ENCODE data around the gene IARS1. TPM values are rescaled to one million over a fixed set of nuclear protein-coding genes. Genes with fewer than 3 reads are reported as not detected.

Gene IARS1
- 31.5 TPM for total RNA-seq

DNA sequence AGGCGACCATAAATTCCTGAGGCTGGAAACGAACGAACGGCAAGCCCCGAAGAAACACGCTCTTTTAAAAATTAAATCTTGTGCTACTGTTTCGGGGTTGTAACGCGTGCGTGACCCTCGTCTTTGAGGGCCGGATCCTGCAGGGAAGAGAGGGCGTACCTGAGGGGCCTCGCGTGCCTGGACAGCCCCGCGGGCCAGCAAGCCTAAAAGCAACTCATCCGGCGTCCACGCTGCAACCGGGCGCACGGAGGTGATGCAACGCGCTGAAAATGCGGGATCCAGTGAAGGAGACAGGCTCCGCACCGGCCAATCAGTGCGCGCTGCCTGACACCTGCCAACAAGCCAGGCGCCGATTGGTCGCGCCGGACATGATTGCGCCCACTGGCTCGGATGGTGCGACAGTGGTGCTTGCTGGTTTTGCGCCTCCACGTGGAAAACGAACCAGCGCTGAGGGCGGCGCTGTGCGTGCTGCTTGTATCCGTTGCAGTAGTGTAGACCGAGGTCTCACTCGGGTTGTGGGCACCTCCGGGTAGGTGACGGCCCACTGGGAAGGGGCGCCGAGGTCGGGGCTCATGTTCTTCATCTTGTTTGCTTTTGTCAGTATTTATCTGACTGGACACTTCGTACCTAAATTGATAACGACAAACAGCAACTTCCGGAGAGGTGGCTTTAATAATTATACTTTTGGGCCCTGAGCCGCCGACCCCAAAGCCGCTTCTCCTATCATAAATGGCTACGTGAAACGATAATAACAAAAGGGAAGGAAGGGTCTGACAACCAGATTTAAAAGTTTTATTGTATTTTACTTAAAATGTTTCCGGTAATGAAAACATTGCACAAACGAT is at the start of gene IARS1:
Gene IARS1 (minus strand): TSS at position 246 of the 845 bp plus-strand sequence. CDS start 4,278 bp downstream, outside the sequence.
- DNase-seq (ENCODE audit: low spot score) = peak; percentile 100
- ATAC-seq = peak; percentile 98

DNA sequence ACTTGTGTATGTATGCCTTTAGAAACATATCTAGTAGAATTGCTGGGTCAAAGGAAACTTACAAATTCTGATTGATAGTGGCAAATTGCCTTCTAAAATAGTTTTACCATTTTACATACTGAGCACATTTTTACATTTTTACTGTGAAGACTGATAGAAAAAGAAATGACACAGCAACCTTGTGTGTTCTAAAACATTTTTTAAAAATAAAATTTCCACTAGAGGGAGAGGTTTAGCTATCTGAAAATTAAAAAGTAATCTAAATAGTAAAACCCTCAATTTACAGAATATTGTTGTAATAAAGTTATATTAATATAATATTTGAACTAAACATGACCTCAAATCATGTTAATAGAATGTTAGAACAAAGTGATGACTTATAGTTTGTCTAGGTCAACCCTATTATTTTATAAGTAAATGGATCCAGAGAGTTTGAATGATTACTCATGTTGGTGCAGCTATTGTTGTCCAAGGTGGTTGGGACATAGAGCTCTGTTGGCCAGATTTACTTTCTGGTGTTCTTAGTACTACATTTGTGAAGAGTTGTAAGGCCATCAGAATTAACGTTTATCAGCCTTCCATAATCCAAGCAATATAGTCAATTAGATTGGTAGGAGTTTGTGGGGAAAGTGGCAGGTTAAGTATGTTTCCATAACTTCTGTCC is 49.5 kb upstream of the IARS1 start:
- no peak for ATAC-seq
- DNase-seq (ENCODE audit: low spot score) = no peak

DNA sequence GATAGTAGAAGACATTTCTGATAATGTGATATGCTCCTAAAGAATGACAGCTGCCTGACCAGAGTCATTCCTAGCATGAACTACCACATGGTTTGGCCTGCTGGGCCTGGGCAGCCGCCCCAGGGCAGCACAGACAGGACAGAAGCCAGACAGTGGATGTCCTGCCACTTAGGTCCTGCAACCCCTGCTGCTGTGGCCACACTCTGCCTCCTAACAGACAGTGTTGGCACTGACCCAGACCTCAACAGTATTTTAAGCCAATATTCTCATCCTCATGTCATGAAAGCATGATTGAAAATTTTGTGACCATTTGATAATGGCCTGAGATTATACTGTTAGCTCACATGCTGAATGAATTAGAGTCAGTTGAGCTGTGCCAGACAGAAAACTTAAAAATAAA is 48.1 kb upstream of the IARS1 start:
- DNase-seq (ENCODE audit: low spot score) (no peak), ATAC-seq (no peak)

DNA sequence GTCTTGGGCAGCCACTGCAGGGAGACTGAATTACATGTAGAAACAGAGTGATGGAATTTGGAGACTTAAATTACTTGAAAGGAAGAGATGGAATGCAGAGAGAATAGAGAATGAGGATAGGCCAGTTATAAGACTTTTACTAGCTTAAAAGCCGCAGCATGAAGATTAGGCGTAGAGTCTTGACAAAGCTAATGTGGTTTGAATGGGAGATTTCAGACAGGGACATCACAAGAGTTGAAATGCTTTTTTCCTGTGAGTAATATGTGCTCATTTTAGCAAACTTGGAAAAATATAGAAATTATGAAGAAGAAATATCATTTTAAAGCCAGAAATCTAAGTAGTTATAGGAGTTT is 39.8 kb upstream of the IARS1 start:
- no peak for ATAC-seq
- DNase-seq (ENCODE audit: low spot score) = no peak

DNA sequence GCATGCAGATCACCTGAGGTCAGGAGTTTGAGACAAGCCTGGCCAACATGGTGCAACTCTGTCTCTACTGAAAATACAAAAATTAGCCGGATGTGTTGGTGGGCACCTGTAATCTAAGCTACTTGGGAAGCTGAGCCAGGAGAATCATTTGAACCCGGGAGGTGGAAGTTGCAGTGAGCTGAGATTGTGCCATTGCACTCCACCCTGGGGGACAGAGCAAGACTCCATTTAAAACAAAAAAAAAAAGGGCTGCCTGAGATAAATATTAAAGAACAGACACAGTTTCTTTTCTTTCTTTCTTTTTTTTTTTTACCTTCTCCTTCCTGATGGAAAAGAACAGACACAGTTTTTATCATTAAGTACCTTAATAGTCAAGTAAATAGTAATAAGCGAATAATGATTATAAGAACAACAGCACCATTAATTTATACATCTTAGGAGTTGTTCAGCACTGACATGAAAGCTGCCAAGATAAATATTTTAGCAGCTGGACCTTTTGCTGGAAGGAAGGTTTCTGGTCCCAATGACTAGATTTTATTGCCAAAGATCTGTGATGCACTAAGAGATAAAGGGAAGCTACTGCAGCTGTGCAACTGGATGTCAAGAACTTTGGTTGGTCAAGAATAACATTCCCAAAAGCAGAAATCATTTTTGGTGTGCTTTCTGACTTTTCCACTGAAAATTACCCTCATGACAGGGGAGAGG is 39.2 kb upstream of the IARS1 start:
- DNase-seq (ENCODE audit: low spot score) = no peak

DNA sequence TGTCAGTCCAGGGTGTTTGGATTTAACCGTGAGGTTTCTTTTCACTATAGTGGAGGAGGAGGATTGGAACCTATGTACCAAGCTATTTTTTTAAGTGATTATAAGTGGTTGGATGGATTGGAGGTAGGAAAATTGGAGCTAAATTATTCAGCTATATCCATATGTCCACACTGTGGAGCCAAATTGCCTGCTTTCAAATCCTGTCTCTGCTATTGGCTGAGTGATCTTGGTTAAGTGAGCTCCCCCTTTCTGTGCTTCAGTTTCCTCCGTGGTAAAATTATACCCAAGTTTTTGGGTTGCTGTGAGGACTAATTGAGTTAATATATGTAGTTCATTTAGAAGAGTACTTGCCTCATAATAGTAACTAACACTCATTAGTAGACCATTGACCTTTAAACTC is 34.7 kb upstream of the IARS1 start:
- ATAC-seq (no peak), DNase-seq (ENCODE audit: low spot score) (no peak)

More for the DNA sequence above, 39.2 kb upstream of the IARS1 start:
- no peak for ATAC-seq

DNA sequence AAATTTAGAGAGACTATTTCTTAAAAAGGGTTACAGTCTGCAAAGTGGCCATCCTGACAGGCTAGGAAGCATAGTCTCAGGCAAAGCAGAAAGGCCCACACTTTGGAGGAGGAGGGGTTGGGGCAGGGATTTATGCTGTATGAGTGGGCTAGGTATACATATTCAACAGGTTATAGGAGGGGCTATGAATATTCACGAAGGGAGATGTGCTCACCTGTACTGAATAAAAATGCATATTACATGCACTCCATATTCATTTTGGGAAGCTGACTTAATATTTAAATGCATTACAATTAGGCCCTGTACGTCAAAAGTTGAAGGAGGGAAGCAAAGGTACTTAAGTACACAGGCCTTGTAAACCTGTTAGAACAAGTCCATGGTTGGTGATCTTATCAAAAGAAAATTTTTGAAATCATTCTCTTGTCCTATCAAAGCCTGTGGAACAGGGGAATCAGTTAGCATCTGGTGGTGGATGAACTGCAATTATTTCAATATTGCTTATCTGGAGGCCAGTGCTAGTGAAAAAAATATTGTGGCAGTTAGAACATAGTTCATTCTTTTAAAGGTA is 33.9 kb upstream of the IARS1 start:
- ATAC-seq (no peak), DNase-seq (ENCODE audit: low spot score) (no peak)

DNA sequence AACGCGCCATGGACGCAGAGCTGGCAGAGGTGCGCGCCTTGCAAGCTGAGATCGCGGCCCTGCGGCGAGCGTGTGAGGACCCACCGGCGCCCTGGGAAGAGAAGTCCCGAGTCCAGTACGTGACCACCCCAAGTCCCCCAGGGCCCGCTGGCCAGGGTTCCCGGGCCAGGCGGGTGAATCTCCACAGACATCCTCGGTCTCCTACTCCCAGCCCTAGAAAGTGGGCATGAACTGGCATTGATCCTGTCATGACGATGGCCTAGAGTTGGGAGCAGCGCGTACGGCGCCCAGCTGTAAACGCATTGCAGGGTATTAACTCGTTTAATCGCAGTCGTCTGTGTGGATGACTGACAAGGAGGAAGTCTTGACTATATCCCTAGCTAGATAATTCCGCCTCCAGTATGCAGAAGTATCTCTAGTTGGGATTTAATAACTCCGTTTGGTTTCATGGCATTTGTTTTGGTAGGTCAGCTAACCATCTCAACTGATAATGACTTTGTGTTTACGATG is 32.5 kb upstream of the IARS1 start:
- ATAC-seq (no peak), DNase-seq (ENCODE audit: low spot score) (no peak)

DNA sequence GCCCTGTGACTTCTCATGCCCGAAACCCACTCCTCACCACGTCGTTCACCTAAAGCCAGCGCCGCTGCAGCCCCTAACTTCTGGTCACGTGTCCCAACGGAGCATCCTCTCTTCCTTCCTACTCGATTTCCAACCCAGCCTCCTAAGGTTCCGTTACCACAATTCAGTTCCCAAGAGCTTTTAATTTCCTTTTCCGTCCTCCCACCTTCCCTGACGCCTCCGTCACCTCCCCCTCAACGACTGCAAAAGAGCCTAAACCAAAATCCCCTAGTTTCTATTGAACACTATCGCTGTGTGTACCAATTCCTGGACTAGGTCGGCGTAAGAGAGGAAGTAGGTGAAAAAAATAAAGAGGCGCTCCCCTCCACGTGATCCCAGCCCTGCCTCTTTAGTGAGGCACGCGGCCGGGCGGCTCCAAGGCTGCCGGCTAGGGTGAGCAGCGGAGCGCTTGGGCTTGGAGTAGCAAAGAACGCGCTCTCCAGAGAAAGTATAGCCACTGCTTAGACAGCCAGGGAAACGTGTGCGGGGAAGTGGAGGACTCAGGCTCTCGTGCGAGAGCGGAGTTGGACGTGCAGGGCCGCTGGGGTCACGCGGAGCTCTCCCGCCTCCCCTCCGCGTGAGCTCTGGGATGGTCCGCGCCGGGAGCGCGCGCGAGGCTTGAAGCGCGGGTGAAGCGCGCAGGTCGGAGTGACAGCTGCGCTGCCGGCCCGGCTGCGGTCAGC is 31.9 kb upstream of the IARS1 start, which contains the start of the genes CENPP and NOL8:
Gene CENPP (plus strand): TSS at position 685 of the 722 bp plus-strand sequence.
Gene NOL8 (minus strand): TSS at position 82 of the 722 bp plus-strand sequence. CDS start 1,189 bp downstream, outside the sequence.
- ATAC-seq = peak; percentile 96

DNA sequence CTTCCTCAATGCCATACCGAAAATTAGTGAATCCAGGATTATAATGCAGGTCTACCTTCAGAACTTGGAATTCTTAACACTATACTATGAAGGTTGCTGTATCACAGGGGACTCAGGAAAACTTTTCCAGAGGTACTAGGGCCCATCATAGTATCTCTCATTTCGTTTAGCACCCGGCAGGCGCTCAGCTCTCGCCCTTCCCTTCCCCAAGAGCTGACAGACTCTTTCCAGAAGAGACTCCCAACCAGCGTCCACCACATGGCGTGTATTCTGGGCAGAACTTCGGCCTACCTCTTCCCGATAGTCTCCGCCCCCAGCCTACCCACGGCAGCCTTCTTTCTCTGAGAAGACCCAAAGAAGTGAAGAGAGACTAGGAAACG is 31.4 kb upstream of the IARS1 start:
- DNase-seq (ENCODE audit: low spot score) = no peak

More for the DNA sequence above, 31.9 kb upstream of the IARS1 start, which contains the start of the genes CENPP and NOL8:
- peak; percentile 89 for DNase-seq (ENCODE audit: low spot score)

DNA sequence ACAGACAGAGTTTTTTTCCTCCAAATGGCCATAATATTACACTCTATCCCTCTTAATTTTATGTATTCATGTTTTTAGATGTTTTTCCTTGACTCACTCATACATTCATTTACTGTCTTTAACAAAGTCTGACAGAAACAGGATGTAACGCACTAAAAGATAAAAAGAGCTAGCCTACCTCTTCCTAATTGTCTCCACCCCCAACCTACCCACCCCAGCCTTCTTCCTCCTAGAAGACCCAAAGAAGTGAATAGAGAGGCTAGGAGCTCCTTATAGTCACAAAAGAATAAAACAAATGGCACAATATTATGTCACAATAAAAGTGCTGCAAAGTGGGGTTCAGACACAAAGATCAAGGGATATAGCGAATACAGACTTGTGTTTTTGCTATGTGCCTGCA is 30.9 kb upstream of the IARS1 start:
- DNase-seq (ENCODE audit: low spot score) = no peak

More for the DNA sequence above, 31.4 kb upstream of the IARS1 start:
- ATAC-seq = peak; percentile 50

DNA sequence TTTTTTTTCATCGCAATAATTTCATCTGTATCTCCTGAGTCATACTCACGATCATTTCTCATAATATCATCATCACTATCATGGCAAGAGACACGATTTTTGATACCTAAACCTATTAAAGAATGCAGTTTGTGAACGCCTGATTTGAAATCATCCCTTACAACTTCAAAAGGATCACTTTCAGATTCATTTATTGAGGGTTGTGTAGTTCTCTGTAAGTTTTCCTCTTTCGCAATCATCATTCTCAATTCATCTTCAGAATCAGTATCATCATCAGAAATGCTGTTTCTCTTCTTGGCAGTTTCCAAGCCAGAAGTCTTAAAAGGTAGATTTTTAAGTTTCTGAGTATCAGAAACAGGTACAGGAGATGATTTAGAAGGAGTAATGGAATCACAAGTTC is 22.0 kb upstream of the IARS1 start:
- DNase-seq (ENCODE audit: low spot score) (no peak), ATAC-seq (no peak)

More for the DNA sequence above, 30.9 kb upstream of the IARS1 start:
- no peak for ATAC-seq

DNA sequence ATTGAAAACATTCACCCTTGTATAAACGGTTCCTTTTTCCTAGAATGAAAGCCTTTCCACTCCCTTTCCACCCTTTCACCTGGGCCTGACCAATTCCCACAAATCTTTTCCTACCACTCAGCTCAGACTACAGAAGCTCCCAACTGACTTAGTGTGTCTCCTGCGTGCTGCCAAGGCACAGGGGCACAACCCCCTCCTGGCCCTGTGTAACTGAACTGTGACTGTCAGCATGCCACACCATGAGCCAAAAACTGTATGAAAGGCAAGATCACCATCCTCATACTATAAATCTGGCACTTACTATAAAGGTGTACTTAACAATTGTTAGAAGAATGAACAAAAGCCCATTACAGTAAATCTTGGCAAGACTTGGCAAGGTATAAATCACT is 20.1 kb upstream of the IARS1 start:
- no peak for DNase-seq (ENCODE audit: low spot score)
- ATAC-seq = no peak

DNA sequence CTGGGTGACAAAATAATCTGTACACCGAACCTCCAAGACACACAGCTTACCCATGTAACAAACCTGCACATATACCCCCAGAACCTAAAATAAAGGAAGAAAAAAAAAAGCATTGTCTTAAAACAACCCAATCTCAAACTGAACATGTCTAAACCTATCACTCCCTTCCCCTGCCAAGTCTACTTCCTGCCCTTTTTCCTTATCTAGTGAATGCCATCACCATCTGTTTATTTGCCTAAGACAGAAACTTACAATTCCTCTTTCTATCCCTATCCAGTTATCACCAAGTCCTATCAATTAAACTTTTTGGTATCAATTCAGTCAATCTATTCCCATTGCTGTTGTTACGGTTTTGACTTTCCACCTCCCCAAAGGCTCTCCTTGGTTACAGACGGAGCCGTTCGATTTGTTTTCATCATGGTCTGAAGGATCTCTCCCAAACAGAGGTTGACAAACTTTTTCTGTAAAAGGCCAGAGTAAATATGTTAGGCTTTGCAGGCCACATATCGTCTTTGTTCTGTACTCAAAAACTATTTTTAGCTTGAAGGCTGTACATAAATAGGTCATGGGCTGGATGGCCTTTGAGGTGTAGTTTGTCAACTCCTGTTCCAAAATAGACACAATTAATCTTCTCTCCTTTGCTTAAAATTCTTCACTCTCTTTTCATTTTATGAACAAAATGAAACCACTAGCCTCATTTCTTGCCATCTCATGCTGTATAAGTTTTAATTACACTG is 19.6 kb upstream of the IARS1 start:
- no peak for DNase-seq (ENCODE audit: low spot score)
- ATAC-seq = no peak

DNA sequence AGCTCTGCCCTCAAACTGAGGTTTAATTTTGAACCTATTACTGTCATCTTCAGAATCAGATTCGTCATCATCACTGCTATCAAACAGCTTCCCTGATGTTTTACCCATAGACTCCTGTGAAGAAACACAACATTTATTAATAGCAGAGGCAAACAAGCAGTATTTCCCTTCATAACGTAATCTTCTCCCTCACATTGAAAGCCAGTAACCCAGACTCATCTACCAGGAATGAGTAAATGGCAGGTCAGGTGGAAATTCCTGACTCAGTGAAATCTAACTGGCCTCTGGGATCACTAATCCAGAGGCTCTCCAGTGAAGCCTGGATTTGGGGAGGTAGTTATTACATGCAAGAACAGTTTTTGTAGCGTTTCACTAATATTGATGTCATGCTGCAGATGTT is 17.1 kb upstream of the IARS1 start:
- ATAC-seq = no peak
- DNase-seq (ENCODE audit: low spot score) = no peak

DNA sequence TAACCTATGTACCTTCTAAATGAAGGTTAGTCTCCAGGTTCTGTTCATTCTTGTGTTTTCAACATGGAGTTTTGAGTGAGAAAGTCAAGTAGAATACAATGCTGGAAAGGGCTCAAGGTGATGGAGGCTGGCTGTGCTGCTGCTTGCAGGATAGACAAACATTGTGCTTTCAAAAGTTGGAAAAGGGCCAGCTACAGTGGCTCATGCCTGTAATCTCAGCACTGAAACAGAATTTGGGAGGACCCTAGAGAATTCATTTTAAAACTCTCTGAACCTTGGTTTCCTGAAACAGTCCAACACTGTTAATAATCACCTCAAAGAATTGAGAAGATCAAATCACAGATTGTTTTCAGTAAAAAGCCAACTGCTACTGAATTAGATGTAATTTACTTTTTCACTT is 15.4 kb upstream of the IARS1 start:
- DNase-seq (ENCODE audit: low spot score) (no peak), ATAC-seq (peak; percentile 82)

DNA sequence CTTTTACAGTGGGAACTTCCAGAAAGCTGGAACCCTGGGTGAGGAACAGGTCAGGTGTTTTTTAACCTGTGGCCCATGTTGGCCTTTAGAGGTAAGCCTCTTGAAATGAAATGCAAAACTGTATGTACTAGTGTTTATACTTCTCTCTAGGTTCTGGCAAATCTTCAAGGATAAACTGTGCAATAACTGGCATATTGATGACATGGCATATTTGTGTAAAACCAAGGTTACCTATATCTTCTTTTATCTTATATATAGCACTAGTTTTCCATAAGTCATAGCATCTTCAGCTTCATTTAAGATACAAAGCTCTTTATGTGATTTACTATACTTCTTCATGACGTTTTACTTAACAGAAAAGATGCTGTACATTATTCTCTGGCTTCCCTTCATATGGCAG is 7.4 kb upstream of the IARS1 start:
- DNase-seq (ENCODE audit: low spot score) (no peak), ATAC-seq (no peak)

DNA sequence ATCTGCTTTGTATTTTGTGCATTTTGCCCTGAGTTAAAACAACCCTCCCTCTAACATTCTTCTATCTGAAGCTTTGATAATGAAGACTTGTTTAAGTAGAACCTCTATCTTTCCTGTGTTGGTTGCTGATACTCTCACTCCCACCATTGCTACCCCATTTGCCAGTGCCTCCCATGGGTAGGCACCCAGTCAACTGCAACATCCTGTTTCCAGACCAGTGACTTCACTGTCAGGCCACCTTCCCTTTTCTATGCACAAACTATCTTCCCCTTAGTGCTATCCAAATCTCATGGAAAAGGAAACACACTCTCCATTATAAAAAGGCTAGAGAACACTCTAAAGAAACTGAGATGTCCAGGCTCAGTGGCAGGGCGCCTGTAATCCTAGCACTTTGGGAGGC is 5.6 kb upstream of the IARS1 start:
- no peak for DNase-seq (ENCODE audit: low spot score)
- ATAC-seq = no peak

DNA sequence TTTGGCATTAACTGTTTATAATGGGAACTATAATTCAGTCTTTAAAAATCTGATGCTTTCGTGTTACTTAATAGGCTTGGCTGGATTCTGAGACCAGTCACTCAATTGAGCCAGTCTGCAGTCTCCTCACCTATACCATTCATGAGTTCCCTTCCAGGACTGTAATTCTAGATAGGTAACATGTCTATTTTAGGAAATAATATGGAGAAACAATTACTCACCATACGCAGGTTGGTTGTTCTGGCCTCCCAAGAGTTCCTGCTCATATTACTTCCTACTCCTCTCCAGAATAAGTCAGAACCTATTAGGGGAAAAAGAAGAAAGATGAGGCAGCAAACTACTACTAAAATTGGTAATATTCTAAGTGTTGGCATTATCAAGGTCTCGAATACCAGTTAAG is 4.5 kb upstream of the IARS1 start:
- ATAC-seq (no peak), DNase-seq (ENCODE audit: low spot score) (no peak)

DNA sequence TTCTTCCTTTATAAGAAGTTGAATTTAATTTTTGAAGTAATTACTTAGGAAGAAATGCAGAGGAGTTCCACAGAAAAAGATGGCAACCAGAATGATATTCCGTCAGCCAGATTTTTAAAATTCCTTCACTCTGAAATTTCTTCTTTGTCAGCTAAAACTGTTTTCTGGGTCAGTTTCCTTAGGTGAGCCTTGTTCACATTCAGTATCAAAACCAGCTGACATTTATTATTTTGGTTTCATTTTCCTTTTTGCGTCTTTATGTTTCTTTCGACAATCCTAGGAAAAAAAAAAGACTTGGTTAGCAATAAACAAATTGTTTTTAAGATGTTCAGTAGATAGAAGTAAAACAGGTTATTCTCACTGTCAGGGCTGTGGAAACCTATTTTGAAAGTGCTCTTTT is 4.1 kb upstream of the IARS1 start:
- DNase-seq (ENCODE audit: low spot score) (no peak), ATAC-seq (no peak)

Measured in left lobe of liver (tissue), 2 donors.